G401 (cell line): ENCODE measurements around the gene DOK1. TPM values are rescaled to one million over a fixed set of nuclear protein-coding genes. Genes with fewer than 3 reads are reported as not detected.
A peak's percentile ranks its signal among the peaks of the same experiment; 100 is the strongest.

Source experiments
- DNase-seq: peaks from one replicate; pipeline ENCODE4 v3.0.0-alpha.2; 2015; ENCODE audit warnings: low spot score
- in situ Hi-C: cut with HindIII; loops from 2 replicates; pipeline ENCODE4 v1.10.0; 2016; ENCODE audit warnings: low sequenced_read_pairs, mixed read lengths
- total RNA-seq: library from RNA; depleted of rRNA; stranded (reverse); fragments of >200 nt; shearing (Covaris generic); gene quantifications from 2 replicates; pipeline ENCODE4 v1.2.3, GENCODE V29; 2014

Gene DOK1
- total RNA-seq, 1 experiment from 2014 or later: 28.7 TPM

GRCh38 chr2:74542978-74543377 lies 11.5 kb upstream of the DOK1 start:
- in situ Hi-C loops: no loop called here
- DNase-seq: no peak

GRCh38 chr2:74544634-74545033 lies 9.9 kb upstream of the DOK1 start:
- DNase-seq: no peak
- in situ Hi-C loops: no loop called here

GRCh38 chr2:74546004-74546403 lies 8.5 kb upstream of the DOK1 start:
- in situ Hi-C loops: no loop called here
- no peak for DNase-seq

GRCh38 chr2:74548285-74548899 lies 6.1 kb upstream of the DOK1 start:
- in situ Hi-C loops: no loop called here
- peak; percentile 27 for DNase-seq

GRCh38 chr2:74548900-74549826 lies 5.4 kb upstream of the DOK1 start:
- in situ Hi-C loops: no loop called here
- DNase-seq: peak; percentile 22

- DNase-seq: no peak
- in situ Hi-C loops: no loop called here
These were observed 4.3 kb upstream of the DOK1 start for GRCh38 chr2:74550231-74550630.

- in situ Hi-C loops: no loop called here
- DNase-seq: no peak
These were observed 3.0 kb upstream of the DOK1 start for GRCh38 chr2:74551530-74551929.

- in situ Hi-C loops: no loop called here
- DNase-seq: no peak
These were observed 2.3 kb upstream of the DOK1 start for GRCh38 chr2:74551942-74552913.

GRCh38 chr2:74552914-74553811 lies 1.4 kb upstream of the DOK1 start:
- DNase-seq: no peak
- in situ Hi-C loops: no loop called here

- DNase-seq: no peak
- in situ Hi-C loops: no loop called here
These were observed 456 bp downstream of the DOK1 start for GRCh38 chr2:74554820-74555531.

- in situ Hi-C loops: no loop called here
- DNase-seq: no peak
These were observed 1.1 kb downstream of the DOK1 start for GRCh38 chr2:74555610-74556103.

GRCh38 chr2:74556159-74556558 lies 1.6 kb downstream of the DOK1 start:
- in situ Hi-C loops: no loop called here

GRCh38 chr2:74556831-74557370 lies 2.4 kb downstream of the DOK1 start:
- in situ Hi-C loops: no loop called here
- DNase-seq: no peak

More at GRCh38 chr2:74556159-74556558, 1.6 kb downstream of the DOK1 start:
- DNase-seq: no peak

GRCh38 chr2:74558284-74559230 lies 4.0 kb downstream of the DOK1 start:
- in situ Hi-C loops: no loop called here
- no peak for DNase-seq

- in situ Hi-C loops: no loop called here
These were observed 5.4 kb downstream of the DOK1 start for GRCh38 chr2:74559912-74560311.

GRCh38 chr2:74560591-74560990 lies 6.1 kb downstream of the DOK1 start:
- in situ Hi-C loops: no loop called here
- no peak for DNase-seq

More at GRCh38 chr2:74559912-74560311, 5.4 kb downstream of the DOK1 start:
- no peak for DNase-seq
